Sciatic nerve (tissue), 2 donors: ENCODE data around the gene DMWD. TPM values are rescaled to one million over a fixed set of nuclear protein-coding genes. Genes with fewer than 3 reads are reported as not detected.

Source experiments
- ATAC-seq: fragments of 200-7000 bp; cut with Tn5 transposase; one replicate; pipeline ENCODE4 v1.9.1; 2020; ENCODE audit warnings: mild to moderate bottlenecking, moderate library complexity
- DNase-seq: peaks from one replicate; pipeline ENCODE4 v3.0.0-alpha.2; 2020; ENCODE audit warnings: low spot score
- intact Hi-C: fragments of 100-400 bp; cut with DNase I; formaldehyde crosslinking; loops from one replicate; pipeline ENCODE4 v1.14.2; 2022
- total RNA-seq: library from RNA; stranded (reverse); fragmentation: NEBNext Ultra II Directional; extraction: Animal tissue kit (Norgen Biotek cat#: 25700); gene quantifications from one replicate; pipeline ENCODE4 v1.2.1, GENCODE V29; 2021
- donor health status: DM: no; HTN: no; CAD: no.
- donor health status: DM: no; HTN: no; CAD: no.

Gene DMWD, protein sequence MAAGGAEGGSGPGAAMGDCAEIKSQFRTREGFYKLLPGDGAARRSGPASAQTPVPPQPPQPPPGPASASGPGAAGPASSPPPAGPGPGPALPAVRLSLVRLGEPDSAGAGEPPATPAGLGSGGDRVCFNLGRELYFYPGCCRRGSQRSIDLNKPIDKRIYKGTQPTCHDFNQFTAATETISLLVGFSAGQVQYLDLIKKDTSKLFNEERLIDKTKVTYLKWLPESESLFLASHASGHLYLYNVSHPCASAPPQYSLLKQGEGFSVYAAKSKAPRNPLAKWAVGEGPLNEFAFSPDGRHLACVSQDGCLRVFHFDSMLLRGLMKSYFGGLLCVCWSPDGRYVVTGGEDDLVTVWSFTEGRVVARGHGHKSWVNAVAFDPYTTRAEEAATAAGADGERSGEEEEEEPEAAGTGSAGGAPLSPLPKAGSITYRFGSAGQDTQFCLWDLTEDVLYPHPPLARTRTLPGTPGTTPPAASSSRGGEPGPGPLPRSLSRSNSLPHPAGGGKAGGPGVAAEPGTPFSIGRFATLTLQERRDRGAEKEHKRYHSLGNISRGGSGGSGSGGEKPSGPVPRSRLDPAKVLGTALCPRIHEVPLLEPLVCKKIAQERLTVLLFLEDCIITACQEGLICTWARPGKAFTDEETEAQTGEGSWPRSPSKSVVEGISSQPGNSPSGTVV
- total RNA-seq, result 57.4 TPM

DNA sequence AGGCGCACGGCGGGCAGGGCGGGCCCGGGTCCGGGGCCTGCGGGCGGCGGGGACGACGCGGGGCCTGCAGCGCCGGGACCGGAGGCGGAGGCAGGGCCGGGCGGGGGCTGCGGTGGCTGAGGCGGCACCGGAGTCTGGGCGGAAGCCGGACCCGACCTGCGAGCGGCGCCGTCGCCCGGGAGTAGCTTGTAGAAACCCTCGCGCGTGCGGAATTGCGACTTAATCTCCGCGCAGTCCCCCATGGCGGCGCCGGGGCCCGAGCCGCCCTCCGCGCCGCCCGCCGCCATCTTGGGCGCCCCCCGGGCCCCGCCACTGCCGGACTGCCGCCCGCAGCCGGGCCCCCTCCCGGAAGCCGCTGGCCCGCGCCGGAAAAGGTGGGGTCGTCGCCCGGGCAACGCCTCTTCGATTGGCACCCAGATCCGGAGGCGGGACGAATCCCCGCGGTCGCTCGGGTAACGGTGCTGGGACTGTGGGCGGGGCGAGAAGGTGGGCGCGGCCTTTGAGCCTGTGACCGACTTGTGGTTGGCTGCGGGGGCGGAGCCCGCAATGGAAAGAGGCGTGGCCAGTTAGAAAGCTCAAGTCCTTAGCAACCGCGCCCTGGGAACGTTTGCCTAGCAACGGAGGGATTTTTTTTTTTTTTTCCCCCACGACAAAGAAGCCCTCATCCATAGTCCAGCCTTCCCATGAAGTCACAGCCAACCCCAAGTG, at the start of gene DMWD:
Gene DMWD (minus strand): TSS at position 376 of the 708 bp plus-strand sequence. CDS start 89 bp downstream, at position 287.
- intact Hi-C loops, result no loop called here
- ATAC-seq (peak; percentile 99), DNase-seq (peak; percentile 100)

DNA sequence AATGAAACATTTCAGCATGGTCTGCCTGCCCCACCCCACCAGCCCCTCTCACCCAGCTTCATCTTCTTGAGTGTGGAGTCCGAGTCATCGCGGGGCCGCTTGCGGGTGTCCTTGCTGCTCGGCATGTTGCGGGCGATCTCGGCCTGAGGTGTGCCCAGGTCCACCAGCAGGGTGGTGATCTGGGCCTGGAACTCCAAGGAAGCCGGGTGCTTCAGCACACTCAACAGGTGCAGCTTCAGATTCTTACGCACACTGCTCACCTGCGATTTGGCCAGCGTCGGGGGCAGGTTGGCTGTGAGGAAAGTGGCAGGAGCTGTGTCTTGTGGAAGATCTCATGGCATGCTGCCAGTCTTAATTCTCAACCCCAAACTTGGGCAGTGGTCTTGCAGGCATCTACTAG, 49.6 kb upstream of the DMWD start:
- ATAC-seq, result no peak
- intact Hi-C loops, result no loop called here
- DNase-seq, result no peak

DNA sequence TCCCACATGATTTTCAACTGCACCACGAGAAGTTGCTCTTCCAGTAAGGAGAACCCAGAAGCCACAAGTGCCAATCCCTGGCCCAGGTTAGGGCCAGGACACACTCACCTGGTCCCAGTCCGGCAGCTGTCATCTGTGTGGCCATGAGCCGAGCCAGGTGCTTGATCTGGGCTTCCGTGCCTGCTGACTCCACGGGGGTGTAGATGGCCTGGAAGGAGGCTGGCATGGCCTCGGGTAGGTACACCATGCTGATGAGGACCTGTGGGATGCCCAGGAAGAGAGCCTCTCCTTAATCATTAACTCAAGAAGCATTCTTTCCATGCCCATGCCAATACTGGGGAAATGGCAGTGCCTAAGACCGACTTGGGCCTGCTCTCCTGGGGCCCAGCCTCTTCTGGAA, 42.3 kb upstream of the DMWD start:
- DNase-seq, result no peak
- no peak for ATAC-seq
- intact Hi-C loops, result no loop called here

DNA sequence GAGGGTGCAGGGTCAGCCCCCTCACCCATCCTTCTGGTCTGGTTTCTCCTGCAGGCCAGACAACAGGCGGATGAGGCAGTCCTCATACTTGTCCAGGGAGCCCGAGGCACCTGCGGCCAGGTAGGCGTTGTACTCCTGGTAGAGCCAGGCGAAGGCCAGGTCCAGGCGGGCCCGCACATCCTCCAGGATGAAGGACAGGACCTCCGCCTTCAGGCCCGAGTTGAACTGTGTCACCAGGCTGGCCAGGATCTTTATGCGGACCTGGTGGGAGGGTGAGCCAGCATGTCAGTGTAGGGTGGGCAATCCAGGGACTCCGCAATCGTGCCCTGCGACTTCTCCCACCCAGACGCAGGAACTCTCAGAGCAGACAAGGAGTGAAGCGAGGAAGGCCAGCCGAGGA, 36.3 kb upstream of the DMWD start:
- intact Hi-C loops, result no loop called here
- ATAC-seq, result no peak
- no peak for DNase-seq

DNA sequence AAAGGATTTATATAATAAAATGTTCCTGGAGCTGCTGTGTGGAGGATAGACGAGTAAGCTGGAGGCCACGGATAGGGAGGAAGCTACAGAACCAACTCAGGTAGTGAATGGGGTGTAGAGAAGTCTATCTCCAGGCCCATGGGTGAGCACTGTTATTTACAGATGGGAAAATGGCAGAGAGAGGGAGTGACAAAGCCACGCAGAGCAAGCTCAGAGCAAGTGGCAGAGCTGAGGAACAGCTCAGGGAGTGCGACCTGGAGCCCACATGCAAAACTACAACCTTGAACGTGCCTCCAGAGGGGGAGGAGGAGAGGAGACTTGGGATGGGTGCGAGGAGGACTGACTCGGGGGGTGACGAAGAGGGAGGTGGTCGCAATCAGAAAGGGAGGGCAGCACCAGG, 35.9 kb upstream of the DMWD start:
- DNase-seq (no peak), ATAC-seq (no peak)
- intact Hi-C loops, result no loop called here

DNA sequence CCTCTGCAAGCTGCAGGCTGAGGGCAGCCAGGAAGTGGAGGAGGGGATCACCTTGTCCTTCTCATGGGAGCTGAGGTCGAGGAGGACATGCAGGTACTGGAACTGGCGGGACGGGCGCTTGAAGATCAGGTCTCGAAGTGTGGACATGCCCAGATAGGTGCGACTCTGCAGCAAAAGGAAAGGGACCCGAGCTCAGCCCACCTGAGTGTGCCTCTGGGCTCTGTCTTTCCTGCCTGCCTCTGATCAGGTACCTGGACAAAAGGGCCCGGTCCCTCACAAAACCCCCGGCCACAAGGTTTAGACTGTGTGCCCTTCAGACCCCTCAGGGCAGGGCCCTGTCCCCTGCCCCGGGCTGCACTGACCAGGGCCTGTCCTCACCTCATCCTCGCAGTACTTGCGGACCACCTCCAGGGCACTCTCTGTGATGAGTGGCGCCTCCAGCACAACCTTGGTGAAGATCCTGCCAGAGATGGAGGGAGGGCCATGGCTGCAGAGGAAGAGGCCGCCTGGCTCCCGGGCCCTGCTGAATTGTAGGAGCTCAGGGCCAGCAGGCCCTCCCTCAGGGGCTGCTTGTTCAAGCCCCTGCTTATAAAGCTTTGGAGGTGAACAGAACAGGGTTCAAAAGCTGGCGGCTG, 34.9 kb upstream of the DMWD start:
- intact Hi-C loops, result no loop called here
- ATAC-seq (no peak), DNase-seq (no peak)

DNA sequence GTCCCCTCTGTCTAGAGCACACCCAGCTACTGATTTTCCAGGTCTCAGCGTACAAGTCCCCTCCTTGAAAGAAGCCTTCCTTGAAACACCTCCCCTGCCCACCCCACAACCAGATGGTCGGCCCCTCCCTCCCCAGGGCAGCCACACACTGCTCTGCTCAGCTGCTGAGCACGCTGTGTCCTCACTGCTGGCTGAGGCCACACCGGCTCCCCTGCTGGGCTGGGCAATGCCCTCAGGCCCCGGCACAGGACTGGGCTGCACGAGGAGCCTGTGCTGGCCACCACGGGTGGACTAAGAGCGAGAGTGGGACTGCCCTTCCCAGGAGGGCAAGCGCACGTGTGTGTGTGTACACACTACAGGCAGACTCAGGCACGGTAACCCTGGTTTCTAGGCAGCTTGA, 34.3 kb upstream of the DMWD start:
- intact Hi-C loops, result no loop called here
- ATAC-seq, result no peak
- no peak for DNase-seq

DNA sequence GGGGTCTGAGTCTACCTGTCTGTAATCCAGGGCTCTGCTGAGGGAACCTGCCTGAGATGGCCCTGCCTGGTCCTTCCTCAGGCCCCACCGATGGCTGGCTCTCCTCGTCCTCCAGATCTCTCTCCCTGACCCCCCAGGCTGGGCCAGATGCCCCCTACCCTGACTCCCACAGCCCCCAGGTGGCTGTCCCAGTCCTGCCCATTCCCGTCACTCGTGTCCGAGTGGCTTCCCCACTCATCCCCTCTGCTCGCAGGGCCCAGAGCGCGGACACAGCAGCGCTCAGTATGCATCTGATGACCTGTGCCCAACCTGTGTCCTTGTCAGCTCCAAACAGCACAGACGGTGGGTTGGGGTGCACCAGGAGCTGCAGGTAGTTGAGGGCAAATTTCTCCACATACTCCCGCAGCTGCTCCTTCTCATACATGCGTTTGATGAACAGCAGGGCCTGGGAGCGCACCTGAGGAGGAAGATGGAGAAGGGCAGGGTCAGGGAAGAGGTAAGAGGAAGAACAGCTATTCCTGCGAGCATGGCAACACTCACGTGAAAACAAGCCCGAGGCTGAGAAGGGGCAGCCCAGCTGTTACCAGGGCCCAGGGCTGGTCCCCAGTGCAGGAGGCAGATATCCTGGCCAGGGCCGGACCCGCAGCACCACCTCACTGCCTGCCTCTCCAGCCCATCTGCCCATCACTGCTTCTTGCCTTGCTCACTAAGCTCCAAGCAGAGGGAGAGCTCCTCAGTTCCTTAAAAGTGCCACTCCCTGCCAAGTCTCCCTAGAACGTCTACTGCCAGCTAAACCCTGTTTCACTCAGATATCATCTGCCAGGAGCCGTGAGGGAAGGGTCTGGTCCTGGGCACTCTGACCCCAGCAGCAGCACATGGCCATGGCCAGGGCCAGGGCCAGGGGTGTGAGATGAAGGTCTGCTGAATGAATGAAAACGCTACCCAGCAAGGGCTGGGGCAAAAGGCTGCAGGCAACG, 33.6 kb upstream of the DMWD start:
- intact Hi-C loops, result no loop called here
- ATAC-seq (no peak), DNase-seq (no peak)

DNA sequence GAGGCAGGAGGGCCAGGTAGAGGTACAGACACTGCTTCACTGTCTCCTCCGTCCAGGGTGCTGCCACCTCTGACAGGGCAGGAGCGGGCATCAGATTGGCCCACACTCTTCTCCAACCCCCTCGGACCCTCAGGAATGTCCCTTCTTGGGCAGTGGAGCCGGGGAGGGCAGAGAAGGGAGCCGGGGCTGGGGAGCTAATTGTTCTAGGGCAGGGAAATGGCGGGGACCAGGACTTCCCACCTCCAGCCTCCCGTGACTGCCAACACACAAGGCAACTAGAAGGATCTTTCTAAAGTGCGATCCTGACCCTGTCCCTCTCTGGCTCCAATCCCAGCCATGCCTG, 32.6 kb upstream of the DMWD start:
- DNase-seq (no peak), ATAC-seq (no peak)
- intact Hi-C loops, result no loop called here

DNA sequence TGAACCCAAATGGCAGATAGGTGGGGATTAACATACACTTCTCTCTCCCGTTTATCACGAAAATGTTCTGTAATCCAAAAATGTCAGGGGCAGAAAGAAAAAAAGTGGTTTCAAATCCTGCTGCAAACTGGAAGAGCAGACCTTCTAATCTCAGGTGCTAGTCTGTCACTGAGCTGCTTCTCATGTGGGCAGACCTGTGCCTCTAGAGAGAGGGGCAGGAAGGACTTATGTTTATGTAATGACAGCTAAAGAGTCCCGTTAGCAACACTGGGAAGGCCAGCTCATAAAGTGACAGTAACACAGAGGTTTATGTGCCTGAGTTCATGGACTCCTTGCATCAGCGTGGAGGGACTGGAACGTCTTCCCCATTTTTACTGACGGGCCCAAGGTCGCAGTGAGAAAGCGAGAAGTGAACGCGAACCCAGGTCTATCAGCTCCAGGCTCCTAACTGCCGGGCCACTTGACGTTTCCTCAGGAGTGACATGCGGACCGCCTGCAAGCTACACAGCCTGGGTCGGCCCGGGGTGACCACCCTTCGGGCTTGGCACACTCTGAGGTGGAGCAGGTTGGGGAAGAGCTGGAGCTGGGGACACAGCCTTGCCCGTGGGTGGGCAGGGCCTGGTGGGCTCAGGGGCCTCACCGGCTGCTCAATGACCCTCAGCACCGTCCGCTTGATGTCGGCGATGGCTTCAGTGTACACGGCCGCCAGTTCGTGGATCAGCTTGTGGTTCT, 32.1 kb upstream of the DMWD start:
- DNase-seq (no peak), ATAC-seq (no peak)
- intact Hi-C loops, result no loop called here

DNA sequence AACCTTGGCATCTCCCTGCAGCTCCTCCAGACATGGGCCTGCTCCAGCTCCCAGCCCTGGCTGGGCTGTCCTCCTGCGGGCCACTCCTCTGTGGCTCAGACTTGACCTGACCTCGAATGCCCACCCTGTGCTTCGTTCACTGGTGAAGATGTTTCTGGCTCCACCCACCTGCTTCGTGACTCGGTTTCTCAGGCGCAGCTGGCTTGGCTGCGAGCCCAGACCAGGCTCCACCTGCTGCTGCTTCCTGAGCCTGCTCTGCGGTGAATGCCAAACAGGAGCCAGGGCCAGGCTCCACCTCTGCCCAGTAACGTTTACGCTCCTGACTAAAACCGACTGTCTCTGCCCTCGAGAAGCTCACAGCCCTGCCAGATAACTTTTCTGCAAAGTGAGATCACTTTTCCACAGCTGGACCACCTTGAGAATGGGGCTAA, 31.4 kb upstream of the DMWD start:
- intact Hi-C loops, result no loop called here
- DNase-seq (no peak), ATAC-seq (peak; percentile 5)

DNA sequence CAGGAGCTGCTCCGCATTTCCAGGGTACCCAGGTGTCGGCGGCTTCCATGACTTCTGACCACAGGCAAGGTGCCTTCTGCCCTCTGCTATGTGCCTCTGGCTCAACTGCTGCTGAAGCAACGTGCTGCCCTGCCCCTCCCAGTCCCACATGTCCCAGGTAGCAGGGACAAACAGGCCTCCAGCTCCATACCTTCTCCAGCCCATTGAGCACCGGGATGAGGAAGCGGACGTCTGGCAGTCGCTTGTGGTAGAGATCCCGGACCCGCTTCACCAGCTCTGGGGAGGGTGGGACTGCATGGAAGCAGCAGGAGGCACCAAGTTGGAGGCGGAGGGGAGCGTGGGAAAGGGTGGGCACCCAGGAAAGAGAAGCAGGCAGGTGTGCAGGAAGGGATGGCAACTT, 30.5 kb upstream of the DMWD start:
- DNase-seq (no peak), ATAC-seq (no peak)
- intact Hi-C loops, result no loop called here

DNA sequence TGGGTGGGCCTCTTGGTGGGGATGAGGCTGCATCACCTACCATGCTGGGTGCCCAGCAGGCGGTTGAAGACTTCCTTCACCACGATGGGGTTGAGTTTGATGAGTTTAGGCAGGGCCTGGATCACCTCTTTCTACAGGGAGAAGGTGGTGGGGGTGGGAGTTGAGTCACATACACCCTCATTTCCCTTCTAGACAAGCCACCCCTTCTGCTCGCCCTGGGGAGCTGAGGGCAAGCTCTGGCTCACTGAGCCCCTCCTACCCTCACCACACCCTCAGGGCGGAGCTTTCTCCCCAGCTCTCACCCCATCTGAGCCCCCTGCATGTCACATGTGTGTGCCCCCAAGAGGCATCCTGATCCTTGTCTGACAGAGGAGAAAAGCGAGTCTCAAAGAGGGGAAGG, 30.1 kb upstream of the DMWD start:
- DNase-seq (no peak), ATAC-seq (no peak)
- intact Hi-C loops, result no loop called here

DNA sequence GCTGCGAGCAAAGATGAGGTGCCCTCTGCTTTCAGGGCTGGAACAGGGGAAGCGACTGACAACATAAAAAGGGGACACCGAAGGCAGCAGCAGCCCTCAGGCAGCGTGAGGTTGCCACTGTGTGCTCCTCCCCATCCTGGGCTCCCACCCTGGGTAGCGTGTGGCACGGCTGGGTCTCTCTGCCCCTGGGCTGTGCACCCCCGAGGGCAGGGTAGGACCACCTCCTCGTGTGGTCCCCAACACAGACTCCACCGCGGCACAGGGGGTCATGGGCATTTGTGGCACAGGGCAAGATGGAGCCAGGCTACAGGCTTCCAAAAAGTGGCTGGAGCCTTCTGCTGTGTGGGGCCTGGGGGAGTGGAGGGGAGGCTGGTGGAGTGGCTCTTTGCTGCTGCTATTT, 28.9 kb upstream of the DMWD start:
- intact Hi-C loops, result no loop called here
- DNase-seq, result no peak
- ATAC-seq, result no peak

DNA sequence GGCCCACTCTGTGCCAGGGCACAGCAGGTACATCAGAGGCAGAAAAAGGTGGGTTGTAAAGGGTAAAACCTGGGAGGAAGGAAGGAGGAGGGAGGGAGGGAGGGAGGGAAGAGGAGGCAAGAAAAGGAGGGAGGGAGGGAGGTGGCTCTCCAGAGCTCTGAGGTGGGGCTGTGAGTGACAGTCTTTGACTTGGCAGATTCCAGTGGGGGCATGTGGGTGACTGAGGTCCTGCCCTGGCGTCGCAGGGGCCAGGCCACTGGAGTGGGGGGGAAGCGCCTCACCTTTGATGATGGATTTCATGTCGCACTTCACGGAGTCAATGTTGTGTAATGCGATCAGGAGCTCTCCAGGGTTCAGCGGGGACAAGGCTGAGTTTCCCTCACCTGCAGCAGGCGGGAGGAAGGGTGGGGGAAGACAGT, 28.5 kb upstream of the DMWD start:
- ATAC-seq (no peak), DNase-seq (no peak)
- intact Hi-C loops, result no loop called here

DNA sequence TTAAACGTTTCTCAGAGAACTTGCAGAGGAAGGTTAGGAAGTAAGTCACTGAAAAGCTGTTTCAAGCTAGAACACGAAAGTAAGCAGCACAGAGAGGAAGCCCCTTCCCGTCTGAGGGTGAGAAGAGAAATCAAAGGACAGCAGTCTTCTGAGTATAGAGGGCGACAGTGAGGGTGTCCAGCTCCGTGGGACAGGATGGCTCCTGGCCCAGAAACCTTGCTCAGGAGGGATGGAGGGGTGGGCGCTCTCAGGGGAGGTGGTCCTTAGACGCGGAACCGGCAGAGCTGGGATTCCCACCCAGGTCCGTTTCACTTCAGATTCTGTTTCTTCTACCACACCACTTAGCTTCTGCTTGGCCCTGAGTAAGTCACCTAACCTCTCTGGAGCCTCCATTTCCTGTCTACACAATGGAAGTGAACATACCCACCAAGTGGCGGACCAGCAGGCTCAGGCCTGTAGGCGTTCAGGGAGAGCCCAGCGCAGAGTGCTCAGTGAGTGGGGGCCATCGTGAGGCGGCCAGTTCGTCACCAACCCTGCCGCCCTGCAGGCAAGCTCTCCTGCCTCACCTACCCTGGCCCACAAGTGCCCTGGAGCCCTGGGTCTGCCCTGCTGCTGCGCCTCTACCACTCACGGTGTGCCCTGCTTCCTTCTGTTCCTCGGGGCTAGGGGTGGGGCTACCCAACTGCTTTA, 27.9 kb upstream of the DMWD start:
- no peak for DNase-seq
- no peak for ATAC-seq
- intact Hi-C loops, result no loop called here

DNA sequence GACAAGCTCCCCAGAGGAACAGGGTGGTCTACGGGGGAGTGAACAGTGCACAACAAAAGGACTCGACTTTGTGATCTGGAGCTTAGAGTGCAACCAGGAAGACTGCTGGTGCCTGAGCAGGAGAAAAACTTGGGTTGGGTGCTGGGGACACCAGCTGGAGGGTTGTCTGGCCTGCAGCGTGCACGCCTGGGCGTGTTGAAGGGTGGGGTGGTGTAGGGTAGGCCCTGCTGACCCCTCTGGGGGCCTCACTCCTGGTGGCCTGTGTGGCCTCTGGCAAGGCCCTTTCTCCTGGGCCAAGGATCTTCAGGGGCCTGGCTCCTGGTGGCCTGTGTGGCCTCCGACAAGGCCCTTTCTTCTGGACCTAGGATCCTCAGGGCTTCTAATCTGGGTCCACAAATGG, 27.1 kb upstream of the DMWD start:
- ATAC-seq (no peak), DNase-seq (no peak)
- intact Hi-C loops, result no loop called here
